Activated gamma-delta T cell treated with anti-CD3 and anti-CD28 coated beads, Interleukin-2, amount 50 U/mL, for 16 hours (primary cell): ENCODE results near the gene DSCAM.
"Not testable (repeated sequence)": the region's sequence is repeated elsewhere in the genome, so short reads cannot be mapped to it uniquely, and the experiment has no call there.

Experiments used
- DNase-seq: peaks from one replicate; pipeline ENCODE4 v3.0.0-alpha.2; 2020; ENCODE audit warnings: low read depth

The DSCAM gene

GRCh38 chr21:40379881-40380810 lies 466.8 kb downstream of the DSCAM start:
- DNase-seq, result no peak

GRCh38 chr21:40377135-40377534 lies 469.8 kb downstream of the DSCAM start:
- DNase-seq, result no peak

- DNase-seq, result no peak
Measured at GRCh38 chr21:40373761-40374160, 473.2 kb downstream of the DSCAM start.

- DNase-seq, result no peak
Measured at GRCh38 chr21:40372506-40372905, 474.5 kb downstream of the DSCAM start.

- no peak for DNase-seq
Measured at GRCh38 chr21:40371329-40371728, 475.6 kb downstream of the DSCAM start.

DNA sequence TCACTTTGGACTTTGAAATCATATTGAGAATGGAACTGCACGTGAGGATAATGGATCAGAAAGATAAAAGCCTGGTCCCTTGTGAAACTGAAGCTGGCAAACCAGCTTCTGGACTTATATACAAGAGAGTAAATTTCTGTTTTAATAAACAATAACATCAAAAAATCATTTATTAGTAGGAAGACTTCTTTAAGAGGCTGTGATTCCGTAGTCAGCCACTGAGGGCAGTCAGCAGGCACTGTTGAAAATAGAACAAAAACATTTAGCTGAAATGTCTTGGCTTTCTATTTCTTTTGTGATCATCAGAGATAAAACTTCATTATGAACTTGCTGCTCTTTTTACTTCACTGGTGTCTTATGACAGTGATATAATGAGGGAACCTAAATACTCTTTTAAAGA lies 490.3 kb downstream of the DSCAM start:
- no peak for DNase-seq

GRCh38 chr21:40355076-40355475 lies 491.9 kb downstream of the DSCAM start:
- DNase-seq, result no peak

DNA sequence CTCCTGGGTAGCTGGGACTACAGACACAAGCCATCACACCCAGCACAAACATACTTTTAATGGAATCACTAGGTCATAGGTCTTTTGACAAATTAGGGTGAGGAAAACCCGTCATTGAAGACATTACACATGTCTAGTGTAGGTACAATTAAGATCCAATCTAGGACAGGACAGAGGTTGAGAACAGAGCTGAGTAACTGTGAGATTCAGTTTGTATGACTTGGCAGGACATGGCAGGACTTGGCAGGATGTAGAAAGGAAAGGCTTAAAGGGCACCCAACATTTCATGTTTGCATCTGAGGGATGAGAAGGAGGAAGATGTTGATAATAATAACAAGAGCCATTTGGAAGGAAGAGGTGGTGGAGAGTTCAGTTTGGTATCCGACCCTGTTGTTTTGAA lies 496.0 kb downstream of the DSCAM start:
- no peak for DNase-seq

DNA sequence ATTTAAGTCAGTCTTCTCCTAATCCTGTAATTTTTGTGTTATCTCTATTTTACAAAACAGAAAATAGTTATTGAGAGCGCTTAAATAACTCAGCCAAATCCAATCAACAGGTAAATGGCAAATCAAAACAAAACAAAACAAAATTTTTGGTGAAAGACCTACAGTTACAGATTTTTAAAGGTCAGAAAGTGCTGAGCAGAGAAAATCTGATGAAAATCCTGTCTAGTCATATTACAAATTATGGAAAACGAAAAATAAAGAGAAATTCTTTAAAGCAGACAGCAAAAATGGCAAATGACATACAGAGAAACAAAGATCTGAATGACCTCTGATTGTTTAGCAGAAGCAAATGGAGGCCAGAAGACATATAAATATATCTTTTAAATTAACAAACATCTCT lies 497.4 kb downstream of the DSCAM start:
- DNase-seq, result no peak

DNA sequence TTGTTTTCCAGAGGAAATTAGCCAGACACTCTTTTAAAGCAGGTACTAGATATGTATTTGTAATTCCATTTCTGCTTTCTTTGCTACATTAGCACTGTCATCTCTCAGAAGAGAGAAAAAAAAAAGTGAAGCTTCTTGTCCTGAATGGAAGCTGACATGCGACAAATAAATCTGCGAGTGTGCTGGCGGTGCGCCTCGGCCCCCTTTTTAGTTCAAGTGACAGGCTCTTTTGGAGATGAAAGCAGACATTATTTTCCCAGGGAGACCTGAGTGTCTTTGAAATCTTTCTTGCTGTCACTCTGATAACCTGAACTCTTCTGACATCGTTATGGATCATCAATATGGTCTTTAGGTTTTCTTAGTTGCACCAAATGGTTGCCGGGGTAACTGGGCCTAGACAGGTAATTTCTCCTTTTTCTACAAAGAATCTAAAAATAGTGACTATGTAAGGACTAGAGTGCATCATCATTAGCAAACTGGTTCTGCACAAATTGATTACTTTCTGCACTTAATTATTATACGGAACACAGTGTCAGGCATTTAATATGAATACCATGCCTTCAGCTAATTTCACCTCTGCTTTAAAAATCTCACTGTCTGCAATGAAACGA lies 501.1 kb downstream of the DSCAM start:
- no peak for DNase-seq

- DNase-seq, result no peak
Measured at GRCh38 chr21:40340357-40340756, 506.6 kb downstream of the DSCAM start.

DNA sequence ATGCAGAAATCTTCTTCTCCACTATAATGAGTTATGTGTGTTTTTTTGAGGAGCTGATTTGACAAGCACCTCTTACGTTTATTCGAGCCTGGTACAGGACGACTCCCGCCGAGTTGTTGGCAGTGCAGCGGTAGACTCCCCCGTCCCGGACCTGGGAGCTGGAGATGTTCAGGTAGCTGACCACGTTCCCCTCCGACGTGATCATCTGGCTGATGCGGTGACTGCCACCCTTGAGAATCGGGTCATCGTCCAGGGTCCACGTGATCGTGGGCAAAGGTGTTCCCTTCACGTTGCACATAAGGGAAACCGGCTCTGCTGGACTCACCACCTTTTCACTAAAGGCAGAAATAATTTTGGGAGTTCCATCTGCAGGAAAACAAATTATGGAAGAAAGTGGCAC lies 507.9 kb downstream of the DSCAM start:
- DNase-seq, result no peak

DNA sequence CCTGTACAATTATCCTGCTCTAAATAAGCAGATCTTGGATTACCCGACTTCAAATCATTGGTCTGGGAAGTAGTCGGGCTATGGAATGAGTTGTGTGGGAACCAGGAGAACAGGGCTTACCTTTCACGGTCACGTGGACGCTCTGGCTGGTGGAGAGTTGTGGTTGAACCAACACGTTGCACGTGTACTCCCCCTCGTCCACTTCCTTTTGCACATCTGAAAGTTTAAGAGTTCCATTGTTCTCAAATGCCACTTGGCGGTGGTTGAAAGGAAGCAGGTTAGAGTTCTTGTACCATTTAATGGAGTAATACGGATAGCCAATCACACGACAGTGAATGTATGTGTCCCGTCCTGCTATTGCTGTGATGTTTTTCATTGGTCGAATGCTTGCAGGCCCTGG lies 509.0 kb downstream of the DSCAM start:
- no peak for DNase-seq

GRCh38 chr21:40335704-40336103 lies 511.3 kb downstream of the DSCAM start:
- DNase-seq, result no peak

- no peak for DNase-seq
Measured at GRCh38 chr21:40334159-40334558, 512.8 kb downstream of the DSCAM start.

GRCh38 chr21:40333731-40334130 lies 513.2 kb downstream of the DSCAM start:
- no peak for DNase-seq

DNA sequence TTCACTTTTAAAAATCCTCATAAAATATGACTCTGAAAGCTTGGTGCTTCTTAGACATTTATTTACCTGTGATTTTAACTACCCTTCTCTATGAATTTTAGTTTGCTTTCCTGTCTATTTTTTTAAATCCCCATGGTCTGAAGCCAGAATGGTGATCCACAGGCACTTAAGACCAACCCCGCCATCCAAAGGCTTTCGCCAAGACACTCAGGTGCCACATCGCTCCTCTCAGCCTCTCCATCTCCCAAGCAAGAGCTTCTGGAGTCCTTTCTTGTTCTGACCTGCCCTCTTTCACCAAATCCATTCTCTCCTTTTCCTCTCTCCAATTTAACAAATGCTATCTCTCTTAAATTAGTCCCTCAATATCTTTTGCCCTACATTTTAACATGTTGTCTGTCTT lies 515.2 kb downstream of the DSCAM start:
- DNase-seq, result no peak

DNA sequence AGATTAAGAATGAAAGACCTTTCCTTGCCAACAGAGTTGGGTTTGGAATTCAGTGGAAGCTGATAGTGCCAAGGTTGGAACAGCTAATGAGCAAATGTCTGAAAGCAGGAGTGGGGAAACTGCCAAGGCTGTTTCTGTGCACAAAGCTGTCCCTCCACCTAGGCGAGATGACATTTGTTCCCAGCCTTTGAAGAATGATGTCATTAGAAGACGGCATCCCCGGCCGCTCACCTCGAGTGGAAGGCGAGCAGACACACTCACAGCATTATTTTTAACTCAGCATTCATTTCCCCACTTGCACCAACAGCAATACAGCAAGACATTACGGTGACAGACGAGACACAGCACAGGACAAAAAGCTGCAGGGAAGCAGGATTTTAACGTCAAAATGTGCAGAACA lies 515.8 kb downstream of the DSCAM start:
- no peak for DNase-seq

DNA sequence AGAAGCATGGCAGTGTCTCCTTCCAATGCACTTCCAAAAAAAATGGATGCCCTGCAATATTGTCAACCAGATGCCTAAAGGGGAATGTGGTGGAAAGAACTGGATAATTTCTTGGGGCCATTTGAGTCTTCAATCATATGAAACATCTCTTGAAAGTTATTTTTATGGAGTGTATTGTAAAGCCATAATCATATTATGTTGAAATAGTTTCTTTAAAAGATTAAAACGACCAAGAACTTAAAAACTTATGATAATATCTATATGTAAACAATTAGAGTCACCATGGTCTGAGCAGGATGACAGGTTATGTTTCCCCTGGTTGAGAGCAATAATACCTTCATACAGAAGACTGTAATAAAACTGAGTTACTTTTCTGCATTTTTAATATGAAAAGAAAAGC lies 522.6 kb downstream of the DSCAM start:
- DNase-seq, result no peak

DNA sequence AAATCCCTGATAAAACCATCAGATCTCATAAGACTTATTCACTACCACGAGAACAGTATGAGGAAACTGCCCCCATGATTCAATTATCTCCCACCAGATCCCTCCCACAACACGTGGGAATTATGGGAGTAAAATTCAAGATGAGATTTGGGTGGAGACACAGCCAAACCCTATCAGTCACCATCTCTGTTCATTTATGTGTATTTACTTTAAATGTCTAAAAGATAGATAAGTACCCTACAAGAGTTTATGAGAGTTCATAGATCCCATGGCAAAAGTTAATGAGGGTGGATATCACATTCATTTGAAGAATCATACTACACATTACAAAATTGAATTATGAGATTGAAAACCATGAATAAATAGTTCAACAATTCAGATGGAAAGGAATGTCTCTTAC lies 526.2 kb downstream of the DSCAM start:
- not testable (repeated sequence) for DNase-seq

DNA sequence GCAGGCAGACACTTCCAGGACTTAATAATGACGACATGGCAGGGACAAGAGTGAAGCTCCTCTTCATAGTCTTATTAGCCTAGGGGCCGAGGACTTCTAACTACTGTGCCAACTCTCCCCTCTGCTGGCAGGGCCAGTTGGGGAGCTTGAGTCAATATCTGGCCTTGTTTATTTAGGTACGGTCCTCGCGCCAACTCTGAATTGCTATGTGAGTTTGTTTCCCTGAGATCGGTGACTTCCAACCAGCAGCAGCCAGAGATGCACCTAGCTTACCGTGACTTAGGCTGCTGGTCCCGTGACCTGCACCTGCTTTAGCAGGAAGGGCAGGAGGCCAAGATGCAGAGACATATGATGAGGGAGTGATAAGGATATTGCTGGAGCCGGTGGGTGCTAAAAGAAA lies 528.6 kb downstream of the DSCAM start:
- DNase-seq, result no peak

- DNase-seq, result no peak
Measured at GRCh38 chr21:40316104-40316503, 530.9 kb downstream of the DSCAM start.

GRCh38 chr21:40315626-40316025 lies 531.3 kb downstream of the DSCAM start:
- no peak for DNase-seq

- no peak for DNase-seq
Measured at GRCh38 chr21:40313260-40313659, 533.7 kb downstream of the DSCAM start.
